GM12892 (cell line): ENCODE results near the gene ARFGAP1.

ENCODE experiments used
- DNase-seq: peaks from one replicate; pipeline ENCODE4 v3.0.0; 2011; ENCODE audit not compliant: insufficient read length
- FAIRE-seq: peaks from 2 replicates; lab custom pipeline; 2011; peaks lifted over from hg19 to GRCh38; lab: Jason Lieb, UNC
- POLR2A ChIP-seq: IDR thresholded peaks from 2 replicates; pipeline ENCODE4 v1.6.1; 2011; ENCODE audit warnings: low read depth, low read length, control low read depth
- POLR2AphosphoS5 ChIP-seq: IDR thresholded peaks from 2 replicates; pipeline ENCODE4 v1.6.1; 2011; ENCODE audit warnings: low read depth, low read length, control low read depth
- TAF1 ChIP-seq: IDR thresholded peaks from 2 replicates; pipeline ENCODE4 v1.6.1; 2011; ENCODE audit warnings: low read depth, mild to moderate bottlenecking, control low read depth, low read length, borderline replicate concordance

ARFGAP1 gene

DNA sequence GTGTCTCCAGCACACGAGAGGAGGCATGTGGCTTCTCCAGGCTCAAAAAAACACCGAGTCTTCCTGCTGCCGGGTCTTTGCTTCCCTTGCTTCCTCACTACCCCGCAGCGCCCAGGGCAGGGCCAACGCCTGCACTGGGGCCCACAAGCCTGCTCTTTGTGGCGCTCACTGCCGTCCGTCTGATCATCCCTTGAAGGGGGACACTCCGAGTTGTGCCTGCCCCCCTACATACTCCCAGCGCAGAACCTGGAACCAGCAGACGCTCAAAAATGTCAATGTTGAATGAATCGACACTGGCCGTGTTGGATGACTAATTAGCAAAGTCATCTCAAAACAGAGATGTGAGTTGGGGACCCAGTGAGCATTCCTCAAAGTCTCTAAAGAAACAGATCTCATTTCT lies 8.1 kb upstream of the ARFGAP1 start:
- FAIRE-seq (no peak), DNase-seq (no peak)
- TF ChIP-seq POLR2A (no peak), TAF1 (no peak), POLR2AphosphoS5 (no peak)

GRCh38 chr20:63265891-63266515 lies 6.6 kb upstream of the ARFGAP1 start:
- TF ChIP-seq POLR2AphosphoS5 (no peak), TAF1 (no peak), POLR2A (no peak)
- FAIRE-seq (no peak), DNase-seq (no peak)

- TF ChIP-seq POLR2A, result no peak
- no peak for TF ChIP-seq POLR2AphosphoS5
- no peak for TF ChIP-seq TAF1
- FAIRE-seq, result no peak
- DNase-seq, result no peak
These were observed 4.9 kb upstream of the ARFGAP1 start for GRCh38 chr20:63267691-63268090.

DNA sequence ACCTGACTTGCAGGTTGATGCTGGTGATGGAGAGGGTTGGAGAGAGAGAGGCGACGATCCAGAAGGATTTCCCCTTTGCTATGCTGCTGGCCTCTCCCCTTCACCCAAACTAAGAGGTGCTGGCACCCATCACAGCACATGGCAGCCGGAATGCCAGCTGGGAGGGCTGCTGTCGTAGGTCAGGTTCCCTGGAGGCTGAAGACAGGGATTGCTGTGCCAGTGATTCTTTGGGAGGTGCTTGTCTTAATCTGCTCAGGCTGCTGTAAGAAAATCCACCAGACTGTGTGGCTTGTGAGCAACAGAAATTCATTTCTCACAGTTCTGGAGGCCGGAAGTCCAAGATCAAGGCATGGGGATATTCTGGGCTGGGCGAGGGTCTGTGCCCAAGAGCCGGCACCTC lies 4.4 kb upstream of the ARFGAP1 start:
- DNase-seq (no peak), FAIRE-seq (no peak)
- TF ChIP-seq TAF1 (no peak), POLR2AphosphoS5 (no peak), POLR2A (no peak)

- FAIRE-seq (no peak), DNase-seq (no peak)
- TF ChIP-seq POLR2A (no peak), POLR2AphosphoS5 (no peak), TAF1 (no peak)
These were observed 3.8 kb upstream of the ARFGAP1 start for GRCh38 chr20:63268671-63269439.

GRCh38 chr20:63269724-63270123 lies 2.9 kb upstream of the ARFGAP1 start:
- no peak for FAIRE-seq
- no peak for DNase-seq

DNA sequence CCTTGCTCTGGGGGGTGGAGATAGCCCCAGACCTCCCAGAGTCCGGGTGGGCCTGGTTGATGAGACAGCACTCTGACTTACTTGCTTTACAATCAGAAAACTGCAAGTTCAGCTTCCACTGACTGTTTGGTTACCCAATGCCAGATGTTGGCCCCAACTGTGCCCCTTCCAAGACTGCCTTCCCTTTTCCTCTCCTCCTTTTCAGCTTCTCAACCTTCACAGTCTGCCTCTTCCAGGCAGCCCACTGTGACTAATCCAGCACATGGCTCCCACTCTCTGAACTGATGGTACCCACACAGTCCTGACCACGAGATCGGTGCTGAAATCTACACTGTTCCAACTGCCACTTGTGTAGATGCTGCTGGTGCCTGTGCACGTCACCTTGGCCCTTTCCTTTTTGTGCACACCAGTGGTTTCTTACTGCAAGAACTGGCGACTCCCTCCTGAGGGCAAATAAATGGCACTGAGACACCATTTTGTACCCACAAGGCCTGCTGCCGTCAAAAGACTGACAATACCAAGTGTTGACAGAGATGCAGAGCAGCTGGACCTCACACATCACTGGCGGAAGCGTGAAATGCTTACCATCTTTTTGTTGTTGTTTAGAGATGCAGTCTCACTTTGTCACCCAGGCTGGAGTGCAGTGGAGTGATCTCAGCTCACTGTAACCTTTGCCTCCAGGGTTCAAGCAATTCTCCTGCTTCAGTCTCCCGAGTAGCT lies 1.8 kb upstream of the ARFGAP1 start:
- TF ChIP-seq POLR2A (no peak), TAF1 (no peak), POLR2AphosphoS5 (no peak)
- no peak for FAIRE-seq
- DNase-seq, result no peak

More at GRCh38 chr20:63269724-63270123, 2.9 kb upstream of the ARFGAP1 start:
- TF ChIP-seq POLR2A, result no peak
- TF ChIP-seq TAF1, result no peak
- no peak for TF ChIP-seq POLR2AphosphoS5

GRCh38 chr20:63273059-63273579 lies 506 bp downstream of the ARFGAP1 start:
- DNase-seq (no peak), FAIRE-seq (no peak)
- TF ChIP-seq TAF1 (no peak), POLR2A (no peak), POLR2AphosphoS5 (no peak)

GRCh38 chr20:63273635-63274380 lies 1.2 kb downstream of the ARFGAP1 start:
- DNase-seq (no peak), FAIRE-seq (no peak)
- TF ChIP-seq TAF1, result no peak
- no peak for TF ChIP-seq POLR2AphosphoS5
- no peak for TF ChIP-seq POLR2A

DNA sequence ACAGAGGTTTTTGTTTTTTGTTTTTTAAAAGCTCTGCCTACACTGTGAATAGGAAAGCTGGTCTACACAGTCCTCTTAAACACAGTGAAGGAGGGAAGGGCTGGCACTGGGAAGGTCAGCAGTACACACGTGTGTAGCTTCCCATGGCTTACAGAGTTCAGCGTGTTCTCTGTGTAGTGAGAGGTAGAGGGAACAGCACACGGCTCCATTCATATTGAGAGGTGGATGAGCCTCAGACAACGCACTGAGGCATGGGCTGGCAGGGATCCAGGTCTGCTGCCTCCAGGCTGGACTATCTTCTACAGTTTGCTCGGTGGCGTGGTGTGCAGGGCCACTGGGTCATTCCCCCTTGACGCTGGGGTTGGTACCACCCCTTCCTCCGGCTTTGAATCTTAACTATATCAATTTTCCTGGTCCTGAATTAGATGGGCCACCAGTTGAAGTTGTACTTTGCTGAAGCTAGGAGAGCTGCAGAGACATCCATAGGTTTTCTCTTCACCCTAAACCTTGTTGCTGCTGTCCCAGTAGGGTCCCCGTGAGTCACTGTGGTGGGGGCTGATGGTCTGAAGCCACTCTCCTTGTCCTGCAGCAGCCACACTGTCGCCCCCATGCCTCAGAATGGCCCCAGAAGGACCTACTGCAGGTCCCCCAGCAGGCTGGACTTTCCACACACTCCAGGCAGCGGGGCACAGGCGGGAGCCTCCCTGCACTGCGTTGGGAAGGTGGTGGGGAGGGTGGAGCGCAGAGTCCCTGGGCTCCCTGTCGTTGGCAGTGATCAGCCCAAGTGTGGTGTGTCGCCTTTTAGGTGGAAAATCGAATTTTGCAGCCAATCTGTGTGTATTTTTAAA lies 2.0 kb downstream of the ARFGAP1 start:
- FAIRE-seq, result no peak
- DNase-seq, result no peak
- no peak for TF ChIP-seq POLR2A
- no peak for TF ChIP-seq TAF1
